Endodermal cell (in vitro differentiated cells): ENCODE results near the gene MEI4. TPM values are rescaled to one million over a fixed set of nuclear protein-coding genes. Genes with fewer than 3 reads are reported as not detected.

ENCODE experiments used
- DNase-seq: peaks from one replicate; pipeline ENCODE4 v3.0.0-alpha.2; 2017
- H3K27ac ChIP-seq: 2 replicates; pipeline ENCODE4 v1.5.1; 2013; ENCODE audit warnings: mild to moderate bottlenecking, low read depth, low read length, moderate library complexity
- H3K27me3 ChIP-seq: 2 replicates; pipeline ENCODE4 v1.6.1; 2013; ENCODE audit warnings: mild to moderate bottlenecking, low read length, moderate library complexity; ENCODE audit not compliant: insufficient read depth, control insufficient read depth, poor library complexity, severe bottlenecking
- H3K36me3 ChIP-seq: 2 replicates; pipeline ENCODE4 v1.7.0; 2013; ENCODE audit warnings: mild to moderate bottlenecking, low read length, moderate library complexity; ENCODE audit not compliant: control insufficient read depth, insufficient read depth
- H3K4me1 ChIP-seq: one replicate; pipeline ENCODE4 v1.7.0; 2013; ENCODE audit warnings: low read length; ENCODE audit not compliant: control insufficient read depth, insufficient read depth
- H3K4me3 ChIP-seq: 2 replicates; pipeline ENCODE4 v1.5.1; 2013; ENCODE audit warnings: mild to moderate bottlenecking, low read length, moderate library complexity
- H3K9ac ChIP-seq: 2 replicates; pipeline ENCODE4 v1.6.1; 2013; ENCODE audit warnings: mild to moderate bottlenecking, low read length, moderate library complexity; ENCODE audit not compliant: poor library complexity, severe bottlenecking; ENCODE audit errors: extremely low read depth
- H3K9me3 ChIP-seq: 2 replicates; pipeline ENCODE4 v1.6.1; 2013; ENCODE audit warnings: mild to moderate bottlenecking, low read length, moderate library complexity; ENCODE audit not compliant: control insufficient read depth
- H3K27ac Mint-ChIP-seq: 2 replicates; pipeline ENCODE4 v1.8.0; 2020; ENCODE audit warnings: mixed read lengths
- H3K27me3 Mint-ChIP-seq: 2 replicates; pipeline ENCODE4 v1.8.0; 2021; ENCODE audit warnings: mild to moderate bottlenecking, mixed read lengths; ENCODE audit not compliant: insufficient read depth
- H3K36me3 Mint-ChIP-seq: 2 replicates; pipeline ENCODE4 v1.8.0; 2020; ENCODE audit warnings: low read depth, mixed read lengths
- H3K4me1 Mint-ChIP-seq: 2 replicates; pipeline ENCODE4 v1.8.0; 2020; ENCODE audit warnings: mixed read lengths
- H3K4me3 Mint-ChIP-seq: 2 replicates; pipeline ENCODE4 v1.8.0; 2020; ENCODE audit warnings: mild to moderate bottlenecking, moderate library complexity, mixed read lengths
- H3K9me3 Mint-ChIP-seq: 2 replicates; pipeline ENCODE4 v1.8.0; 2020; ENCODE audit warnings: mild to moderate bottlenecking, mixed read lengths
- WGBS, 2 experiments: methylation state at CpG; one replicate each; pipeline versions ENCODE4 v1.1.5 to v1.1.7; 2013; ENCODE audit warnings: missing lambda C conversion rate in 2 of 2, mixed read lengths in 1 of 2; ENCODE audit not compliant: insufficient coverage in 1 of 2, insufficient read length in 1 of 2; 5-methylcytosine and 5-hydroxymethylcytosine counted together
- total RNA-seq, 2 donors: library from RNA; stranded (reverse); fragmentation: NEBNext Ultra II Directional in 1 of 2; extraction: Animal tissue kit (Norgen Biotek cat#: 25700) in 1 of 2; gene quantifications; 2 replicates in 1 of 2; 3 replicates in 1 of 2; pipeline ENCODE4 v1.2.1, GENCODE V29; 2021
- TF ChIP-seq, protein P1 (sequence below): fragments of 200-600 bp; sonication (generic); conservative IDR thresholded peaks from 2 replicates; pipeline ENCODE4 v1.5.0; 2021; ENCODE audit warnings: antibody characterized with exemption, mild to moderate bottlenecking

MEI4 gene
- total RNA-seq, 2 donors from 2014 or later: 0.62 to 0.84 TPM

- Mint-ChIP-seq H3K27me3 (no peaks in the 10 kb centered on the region), H3K4me1 (peaks cover 6% of the 10 kb centered on the region), H3K27ac (no peak overlapping the region), H3K4me3 (no peak overlapping the region), H3K36me3 (no peaks in the 10 kb centered on the region), H3K9me3 (no peaks in the 10 kb centered on the region)
- H3K9ac ChIP-seq: no peak overlapping the region
- 100% methylated on average over 1 of the region's 1 CpG for WGBS, 2 experiments
- H3K4me3 ChIP-seq: no peak overlapping the region
- DNase-seq: no peak
- no peaks in the 10 kb centered on the region for H3K27me3 ChIP-seq
- H3K4me1 ChIP-seq: no peaks in the 10 kb centered on the region
- no peaks in the 10 kb centered on the region for H3K9me3 ChIP-seq
- TF ChIP-seq, protein P1, sequence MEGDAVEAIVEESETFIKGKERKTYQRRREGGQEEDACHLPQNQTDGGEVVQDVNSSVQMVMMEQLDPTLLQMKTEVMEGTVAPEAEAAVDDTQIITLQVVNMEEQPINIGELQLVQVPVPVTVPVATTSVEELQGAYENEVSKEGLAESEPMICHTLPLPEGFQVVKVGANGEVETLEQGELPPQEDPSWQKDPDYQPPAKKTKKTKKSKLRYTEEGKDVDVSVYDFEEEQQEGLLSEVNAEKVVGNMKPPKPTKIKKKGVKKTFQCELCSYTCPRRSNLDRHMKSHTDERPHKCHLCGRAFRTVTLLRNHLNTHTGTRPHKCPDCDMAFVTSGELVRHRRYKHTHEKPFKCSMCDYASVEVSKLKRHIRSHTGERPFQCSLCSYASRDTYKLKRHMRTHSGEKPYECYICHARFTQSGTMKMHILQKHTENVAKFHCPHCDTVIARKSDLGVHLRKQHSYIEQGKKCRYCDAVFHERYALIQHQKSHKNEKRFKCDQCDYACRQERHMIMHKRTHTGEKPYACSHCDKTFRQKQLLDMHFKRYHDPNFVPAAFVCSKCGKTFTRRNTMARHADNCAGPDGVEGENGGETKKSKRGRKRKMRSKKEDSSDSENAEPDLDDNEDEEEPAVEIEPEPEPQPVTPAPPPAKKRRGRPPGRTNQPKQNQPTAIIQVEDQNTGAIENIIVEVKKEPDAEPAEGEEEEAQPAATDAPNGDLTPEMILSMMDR: no peak
- H3K36me3 ChIP-seq: no peaks in the 10 kb centered on the region
- H3K27ac ChIP-seq: no peak overlapping the region
These were observed 4.3 kb downstream of the MEI4 start for GRCh38 chr6:77656999-77657764.

DNA sequence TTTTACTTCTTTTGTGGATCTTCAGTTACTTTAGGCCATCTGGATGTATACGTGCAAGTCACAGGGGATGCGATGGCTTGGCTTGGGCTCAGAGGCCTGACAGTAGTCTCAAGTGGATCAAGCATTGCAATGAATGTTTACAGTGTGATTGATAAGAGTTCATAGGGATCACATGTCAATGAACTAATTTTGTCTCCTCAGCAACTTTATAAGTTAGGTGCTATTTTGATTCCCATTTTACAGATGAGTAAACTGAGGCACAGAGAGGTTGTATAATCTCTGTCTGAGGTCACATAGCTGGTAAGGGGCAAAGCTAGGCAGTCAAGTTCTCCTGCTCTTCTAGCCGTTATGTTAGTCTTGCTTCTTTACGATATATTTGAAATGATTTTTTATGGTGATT, 13.5 kb downstream of the MEI4 start:
- Histone ChIP-seq H3K36me3 (no peaks in the 10 kb centered on the region), H3K4me1 (no peaks in the 10 kb centered on the region), H3K27me3 (no peaks in the 10 kb centered on the region), H3K27ac (no peak overlapping the region), H3K9ac (no peak overlapping the region), H3K4me3 (no peak overlapping the region), H3K9me3 (no peaks in the 10 kb centered on the region)
- no peaks in the 10 kb centered on the region for H3K27me3 Mint-ChIP-seq
- no peaks in the 10 kb centered on the region for H3K36me3 Mint-ChIP-seq
- 92 to 93% methylated on average over 4 of the region's 4 CpGs for WGBS, 2 experiments
- no peak for DNase-seq
- H3K4me1 Mint-ChIP-seq: no peaks in the 10 kb centered on the region
- H3K9me3 Mint-ChIP-seq: no peaks in the 10 kb centered on the region
- no peak overlapping the region for H3K4me3 Mint-ChIP-seq
- TF ChIP-seq, protein P1: no peak
- no peak overlapping the region for H3K27ac Mint-ChIP-seq

DNA sequence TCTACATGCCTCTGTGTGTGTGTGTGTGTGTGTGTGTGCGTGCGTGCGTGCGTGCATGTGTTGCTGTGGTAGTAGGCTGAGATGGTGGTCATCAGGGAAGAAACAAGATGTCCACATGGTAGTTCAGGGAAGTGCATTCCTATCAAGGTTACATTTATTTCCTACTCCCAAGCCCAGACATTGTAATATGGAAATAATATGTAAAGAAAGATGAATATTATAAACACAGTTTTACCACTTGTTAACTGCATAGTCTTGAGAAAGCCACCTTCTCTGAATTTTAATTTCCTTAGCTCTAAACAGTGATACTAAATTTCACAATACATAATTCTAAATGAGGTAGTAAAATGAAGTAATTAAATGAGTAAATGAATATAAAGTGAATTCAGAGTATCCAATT, 14.0 kb downstream of the MEI4 start:
- no peak overlapping the region for H3K27ac ChIP-seq
- no peaks in the 10 kb centered on the region for H3K4me1 ChIP-seq
- Mint-ChIP-seq H3K4me3 (no peak overlapping the region), H3K36me3 (no peaks in the 10 kb centered on the region), H3K4me1 (no peaks in the 10 kb centered on the region), H3K9me3 (no peaks in the 10 kb centered on the region), H3K27ac (no peak overlapping the region), H3K27me3 (no peaks in the 10 kb centered on the region)
- no peak for DNase-seq
- 66 to 100% methylated on average over 1 to 4 of the region's 4 CpGs for WGBS, 2 experiments
- no peak overlapping the region for H3K9ac ChIP-seq
- H3K27me3 ChIP-seq: no peaks in the 10 kb centered on the region
- H3K9me3 ChIP-seq: no peaks in the 10 kb centered on the region
- no peak overlapping the region for H3K4me3 ChIP-seq
- H3K36me3 ChIP-seq: no peaks in the 10 kb centered on the region
- TF ChIP-seq, protein P1: no peak
